NB4 (cell line): ENCODE measurements around the gene TMIE.

Source experiments
- MAX ChIP-seq: IDR thresholded peaks from 2 replicates; pipeline ENCODE4 v1.6.1; 2011; ENCODE audit warnings: low read depth, low read length
- POLR2A ChIP-seq: IDR thresholded peaks from 2 replicates; pipeline ENCODE4 v1.6.1; 2011; ENCODE audit warnings: mild to moderate bottlenecking; ENCODE audit not compliant: insufficient read length; ENCODE audit errors: extremely low read depth
- TF ChIP-seq, protein P1 (sequence below): IDR thresholded peaks from one replicate; pipeline ENCODE4 v1.5.1; 2012; ENCODE audit warnings: low read depth, low read length

DNA sequence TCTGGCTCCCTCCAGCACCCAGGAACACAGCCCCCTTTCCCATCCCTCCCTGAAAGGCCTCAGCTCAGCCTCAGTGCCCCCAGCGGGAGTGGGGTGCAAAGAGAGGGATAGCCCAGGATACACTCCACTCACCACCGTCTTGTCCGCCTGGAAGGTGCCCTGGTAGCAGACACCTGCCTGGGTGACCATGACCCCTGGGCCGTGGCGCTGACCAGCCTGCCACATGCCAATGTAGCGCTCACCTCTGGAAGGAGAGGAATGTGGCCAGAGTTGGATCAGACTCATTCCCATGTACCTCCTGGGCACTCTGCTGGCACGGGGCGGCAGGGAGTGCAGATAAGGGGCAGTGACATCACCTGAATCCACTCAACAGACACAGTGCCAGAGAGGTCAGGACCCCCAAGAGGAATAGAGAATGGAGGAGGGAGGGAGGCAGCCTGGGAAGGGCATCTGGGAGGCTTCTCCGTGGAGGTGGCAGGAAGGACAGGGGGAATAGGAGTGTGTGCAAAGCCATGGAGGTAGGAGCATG lies 20.8 kb upstream of the TMIE start:
- no peak for TF ChIP-seq MAX
- TF ChIP-seq, protein P1, sequence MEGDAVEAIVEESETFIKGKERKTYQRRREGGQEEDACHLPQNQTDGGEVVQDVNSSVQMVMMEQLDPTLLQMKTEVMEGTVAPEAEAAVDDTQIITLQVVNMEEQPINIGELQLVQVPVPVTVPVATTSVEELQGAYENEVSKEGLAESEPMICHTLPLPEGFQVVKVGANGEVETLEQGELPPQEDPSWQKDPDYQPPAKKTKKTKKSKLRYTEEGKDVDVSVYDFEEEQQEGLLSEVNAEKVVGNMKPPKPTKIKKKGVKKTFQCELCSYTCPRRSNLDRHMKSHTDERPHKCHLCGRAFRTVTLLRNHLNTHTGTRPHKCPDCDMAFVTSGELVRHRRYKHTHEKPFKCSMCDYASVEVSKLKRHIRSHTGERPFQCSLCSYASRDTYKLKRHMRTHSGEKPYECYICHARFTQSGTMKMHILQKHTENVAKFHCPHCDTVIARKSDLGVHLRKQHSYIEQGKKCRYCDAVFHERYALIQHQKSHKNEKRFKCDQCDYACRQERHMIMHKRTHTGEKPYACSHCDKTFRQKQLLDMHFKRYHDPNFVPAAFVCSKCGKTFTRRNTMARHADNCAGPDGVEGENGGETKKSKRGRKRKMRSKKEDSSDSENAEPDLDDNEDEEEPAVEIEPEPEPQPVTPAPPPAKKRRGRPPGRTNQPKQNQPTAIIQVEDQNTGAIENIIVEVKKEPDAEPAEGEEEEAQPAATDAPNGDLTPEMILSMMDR = no peak
- no peak for TF ChIP-seq POLR2A
